HL-60 (cell line): Measurements from ENCODE around the gene THOC3.
A peak's percentile ranks its signal among the peaks of the same experiment; 100 is the strongest.
"Not testable (repeated sequence)": the region's sequence is repeated elsewhere in the genome, so short reads cannot be mapped to it uniquely, and the experiment has no call there.

Source experiments
- DNase-seq, 2 experiments: peaks; one replicate each; pipeline ENCODE4 v3.0.0-alpha.2; 2010 to 2020; ENCODE audit warnings: low read depth in 1 of 2, low spot score in 1 of 2
- H3K27ac ChIP-seq: fragments of 250-450 bp; sonication (Bioruptor Pico); replicated peaks from 2 replicates; pipeline ENCODE4 v1.5.1; 2020; ENCODE audit warnings: mild to moderate bottlenecking, moderate library complexity
- H3K27me3 ChIP-seq: fragments of 250-450 bp; sonication (Bioruptor Pico); 2 replicates; pipeline ENCODE4 v1.5.1; 2021; ENCODE audit warnings: mild to moderate bottlenecking, moderate library complexity; ENCODE audit not compliant: insufficient read depth, poor library complexity, severe bottlenecking
- H3K4me3 ChIP-seq: replicated peaks from 2 replicates; pipeline ENCODE4 v1.5.1; 2011; ENCODE audit warnings: mild to moderate bottlenecking, control low read depth, low read length; ENCODE audit not compliant: insufficient read depth
- long read RNA-seq: library from polyadenylated mRNA; unstranded; transcript quantifications from one replicate; pipeline ENCODE4 v2.0.0, GENCODE V29; 2020

Gene THOC3
- long read RNA-seq, transcript THOC3-208 (5 exons, 1,796 nt), result minor isoform, 15 of 1,331 reads
- long read RNA-seq, transcript THOC3-201 (6 exons, 1,589 nt), result major isoform, 1,264 of 1,331 reads
- long read RNA-seq, partial matches to known transcripts, result 6 of 1,331 reads
- long read RNA-seq, other reads (novel, unspliced or antisense), result 46 of 1,331 reads

DNA sequence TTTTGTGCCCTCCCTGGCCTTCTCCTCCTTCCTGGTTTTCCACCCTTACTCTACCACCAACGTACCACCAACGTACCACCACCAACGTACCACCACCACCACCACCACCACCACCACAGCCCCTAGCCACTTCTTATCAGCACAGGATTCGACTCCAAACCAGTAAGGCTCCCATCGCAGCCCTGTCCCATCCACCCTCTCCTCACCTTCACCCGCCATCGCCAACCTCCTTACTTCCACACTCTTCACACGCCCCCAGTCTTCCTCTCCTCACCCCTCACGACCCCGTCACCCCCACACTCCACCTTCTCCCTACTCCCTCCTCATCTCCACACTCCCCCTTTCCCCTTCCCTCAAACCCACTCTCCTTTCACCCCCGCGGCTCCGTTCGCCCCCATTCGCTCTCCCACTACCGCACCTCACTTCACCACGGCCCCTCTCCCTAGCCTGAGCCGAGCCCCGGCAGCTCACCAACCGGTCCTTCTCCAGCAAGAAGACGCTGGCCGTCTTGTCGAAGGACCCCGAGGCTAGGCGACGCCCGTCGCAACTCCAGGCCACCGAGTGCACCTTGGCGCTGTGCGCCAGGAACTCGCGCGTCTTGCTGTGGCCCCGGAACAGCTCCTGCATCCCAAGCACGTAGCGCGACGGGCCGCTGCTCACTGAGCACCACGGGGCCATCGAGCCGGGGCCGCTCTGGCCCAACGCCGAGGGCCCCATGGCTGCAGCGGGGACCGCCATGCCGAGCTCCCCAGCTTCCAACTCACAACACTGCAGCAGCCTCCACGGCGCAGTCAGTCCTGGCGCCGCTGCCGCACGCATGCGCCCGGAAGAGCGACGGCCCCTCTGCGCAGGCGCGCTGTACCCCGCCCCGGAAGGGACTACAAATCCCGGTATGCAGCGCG is at the start of gene THOC3:
Gene THOC3 (minus strand): TSS at position 845 of the 902 bp plus-strand sequence. CDS start 107 bp downstream, at position 738.
- peak within 1 kb of the TSS; percentile 75 for H3K4me3 ChIP-seq
- DNase-seq, result peak; percentile 52 to 67
- H3K27ac ChIP-seq, result peak within 1 kb of the TSS; percentile 76
- H3K27me3 ChIP-seq, result not testable (repeated sequence)

DNA sequence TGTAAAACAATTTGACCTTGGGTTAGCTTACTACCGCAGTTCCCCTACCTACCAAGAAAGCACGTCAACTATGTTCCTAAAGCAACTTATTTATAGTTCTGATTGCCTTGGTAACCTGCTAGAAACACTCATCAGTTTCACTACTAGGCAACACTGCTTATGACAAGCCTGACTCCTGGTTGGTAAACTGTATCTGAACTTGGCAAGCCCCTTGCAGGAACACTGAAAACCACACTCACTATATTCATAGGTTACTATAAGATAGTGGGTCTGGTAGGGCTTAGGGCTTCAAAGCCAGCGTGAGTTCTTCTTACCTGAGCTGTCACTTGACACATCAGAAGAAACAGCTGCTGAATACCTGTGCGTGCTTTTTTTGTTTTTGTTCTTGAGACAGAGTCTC is 49.2 kb upstream of the THOC3 start:
- H3K27me3 ChIP-seq, H3K27ac ChIP-seq, DNase-seq, H3K4me3 ChIP-seq: not testable (repeated sequence)

- H3K27ac ChIP-seq, DNase-seq, H3K4me3 ChIP-seq, H3K27me3 ChIP-seq: not testable (repeated sequence)
These were observed 46.2 kb upstream of the THOC3 start for GRCh38 chr5:176014360-176014759.

DNA sequence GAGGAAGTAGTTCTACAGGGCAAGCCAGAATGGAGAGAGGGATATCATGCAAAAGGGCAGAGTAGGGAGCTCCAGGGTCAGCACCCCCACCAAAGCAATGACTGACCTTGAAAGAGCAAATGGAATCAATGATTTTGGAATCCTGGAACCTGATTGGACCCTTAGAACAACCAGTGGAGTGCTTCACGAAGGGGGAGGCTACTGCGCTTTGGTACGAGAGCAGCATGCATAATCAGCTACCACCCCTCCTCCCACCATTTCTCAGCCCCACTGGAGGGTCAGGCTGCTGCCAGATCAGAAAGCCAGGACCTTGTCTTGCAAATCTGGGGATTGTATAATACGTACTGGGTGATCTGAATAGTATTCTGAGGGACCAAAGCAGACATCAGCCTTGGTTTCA is 43.0 kb upstream of the THOC3 start:
- not testable (repeated sequence) for H3K4me3 ChIP-seq, H3K27me3 ChIP-seq, DNase-seq, H3K27ac ChIP-seq

GRCh38 chr5:176010202-176010601 is 42.1 kb upstream of the THOC3 start:
- not testable (repeated sequence) for DNase-seq, H3K4me3 ChIP-seq, H3K27me3 ChIP-seq, H3K27ac ChIP-seq

DNA sequence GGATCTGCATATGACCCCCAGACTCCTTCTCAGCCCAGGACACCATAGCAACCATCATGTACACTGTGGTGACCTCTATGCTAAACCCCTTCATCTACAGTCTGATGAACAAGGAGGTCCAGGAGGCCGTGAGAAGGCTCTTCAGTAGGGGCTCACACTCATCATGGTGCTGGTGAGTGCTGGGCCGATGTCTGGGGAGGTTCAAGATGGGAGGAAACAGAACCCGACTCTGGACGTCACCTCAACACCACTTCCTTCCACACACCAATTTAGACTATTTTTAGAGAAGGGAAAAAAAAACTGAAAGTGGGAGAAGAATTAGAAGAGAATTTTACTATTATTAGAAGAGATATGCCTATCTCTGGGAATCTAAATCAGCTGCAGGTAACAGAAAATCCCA is 39.1 kb upstream of the THOC3 start:
- not testable (repeated sequence) for H3K4me3 ChIP-seq, DNase-seq, H3K27me3 ChIP-seq, H3K27ac ChIP-seq

- H3K27me3 ChIP-seq, H3K4me3 ChIP-seq, H3K27ac ChIP-seq, DNase-seq: not testable (repeated sequence)
These were observed 38.7 kb upstream of the THOC3 start for GRCh38 chr5:176006819-176007218.

DNA sequence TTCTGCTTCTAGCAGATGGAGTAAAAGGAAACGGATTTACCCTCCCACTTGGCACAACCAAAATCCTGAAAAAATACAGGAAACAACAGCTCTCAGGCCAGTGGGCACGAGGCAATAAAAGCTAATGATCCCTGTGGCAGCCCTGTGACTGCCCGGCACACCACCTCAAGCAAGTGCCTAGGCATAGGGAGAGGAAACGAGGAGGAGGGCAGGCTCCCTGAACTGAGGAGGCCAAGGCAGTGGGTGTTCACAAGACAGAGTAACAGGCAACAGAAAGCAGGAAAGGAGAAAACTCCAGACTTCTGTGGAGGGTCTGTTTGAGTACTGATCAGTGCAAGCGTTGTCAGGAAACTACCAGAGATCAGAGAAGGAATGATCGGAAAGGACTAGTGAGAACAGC is 29.9 kb upstream of the THOC3 start:
- H3K27ac ChIP-seq, H3K27me3 ChIP-seq, DNase-seq, H3K4me3 ChIP-seq: not testable (repeated sequence)

GRCh38 chr5:175997495-175997894 is 29.4 kb upstream of the THOC3 start:
- DNase-seq, H3K27me3 ChIP-seq, H3K4me3 ChIP-seq, H3K27ac ChIP-seq: not testable (repeated sequence)

GRCh38 chr5:175996791-175997190 is 28.7 kb upstream of the THOC3 start:
- not testable (repeated sequence) for DNase-seq, H3K27ac ChIP-seq, H3K4me3 ChIP-seq, H3K27me3 ChIP-seq

DNA sequence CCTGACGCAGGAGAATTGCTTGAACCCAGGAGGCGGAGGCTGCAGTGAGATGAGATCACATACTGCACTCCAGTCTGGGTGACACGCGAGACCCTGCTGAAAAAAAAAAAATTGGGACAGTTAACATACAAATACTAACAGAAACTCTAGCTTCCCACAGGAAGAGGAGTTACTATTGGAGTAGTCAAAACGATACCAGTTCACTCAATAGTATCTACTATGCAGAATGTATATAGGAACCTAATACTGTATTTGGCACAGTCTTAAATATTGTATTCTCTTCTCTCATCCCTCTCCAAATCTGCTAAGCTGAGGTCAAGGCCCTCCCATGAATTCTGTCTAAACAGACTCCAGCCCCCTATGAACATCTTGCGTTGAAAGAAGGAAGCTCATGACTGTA is 27.4 kb upstream of the THOC3 start:
- DNase-seq, H3K27me3 ChIP-seq, H3K27ac ChIP-seq: not testable (repeated sequence)

GRCh38 chr5:175979371-175979995 is 11.4 kb upstream of the THOC3 start:
- not testable (repeated sequence) for H3K27ac ChIP-seq, DNase-seq, H3K27me3 ChIP-seq, H3K4me3 ChIP-seq

More for the DNA sequence above, 27.4 kb upstream of the THOC3 start:
- H3K4me3 ChIP-seq, result not testable (repeated sequence)

DNA sequence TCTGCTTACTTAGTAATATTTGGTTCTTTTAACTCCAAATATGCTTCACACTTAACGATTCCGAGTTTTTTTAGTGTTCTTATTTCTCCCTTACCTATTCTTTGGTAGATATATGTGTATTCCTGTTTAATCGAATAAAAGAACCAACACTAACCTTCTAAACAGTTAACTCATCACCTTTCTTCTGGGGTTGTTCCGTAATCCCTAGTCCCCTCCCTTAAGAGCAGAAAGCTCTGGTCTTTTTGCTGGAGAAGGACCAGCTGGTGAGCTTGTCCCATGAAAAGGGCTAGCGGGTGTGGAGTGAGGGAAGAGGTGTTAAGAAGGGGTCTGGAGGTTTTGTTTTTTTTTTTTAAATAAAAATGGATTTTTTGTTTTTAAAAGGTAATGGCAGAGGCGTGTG is 266 bp upstream of the THOC3 start:
- H3K27me3 ChIP-seq, DNase-seq, H3K27ac ChIP-seq: not testable (repeated sequence)
- peak overlapping the region; percentile 75; the same call in 1 of the 2 replicates for H3K4me3 ChIP-seq

GRCh38 chr5:175962329-175962728 is 5.8 kb downstream of the THOC3 start:
- not testable (repeated sequence) for H3K27me3 ChIP-seq, DNase-seq, H3K27ac ChIP-seq, H3K4me3 ChIP-seq

DNA sequence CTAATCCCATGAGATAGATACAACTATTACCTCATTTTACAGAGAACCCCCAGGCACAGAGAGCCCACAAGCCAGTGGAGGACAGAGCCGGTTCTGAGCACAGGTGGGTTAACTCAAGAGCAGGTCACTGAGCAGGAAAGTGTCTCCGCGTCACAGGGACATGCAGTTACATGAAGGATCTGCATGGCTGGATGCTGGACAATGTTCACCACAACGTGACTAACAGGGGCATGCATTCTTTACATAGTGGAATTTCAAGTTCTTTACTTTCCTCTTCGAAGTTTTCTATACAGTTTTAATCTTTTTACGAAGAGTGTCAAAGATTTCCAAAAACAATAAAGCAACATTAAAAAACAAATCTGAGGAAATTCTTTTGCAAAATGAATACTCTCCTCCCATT is 7.9 kb downstream of the THOC3 start:
- H3K27ac ChIP-seq, H3K4me3 ChIP-seq, H3K27me3 ChIP-seq, DNase-seq: not testable (repeated sequence)
